Embryonic facial prominence (tissue), 1 donor: ENCODE results near the gene FAM107B.

Experiments used
- DNase-seq: peaks from one replicate; pipeline ENCODE4 v3.0.0-alpha.2; 2016; ENCODE audit errors: extremely low spot score

The FAM107B gene

GRCh38 chr10:14578060-14578952 lies 196.4 kb downstream of the FAM107B start:
- no peak for DNase-seq

GRCh38 chr10:14574885-14575284 lies 199.8 kb downstream of the FAM107B start:
- no peak for DNase-seq

- DNase-seq, result no peak
These were observed 200.4 kb downstream of the FAM107B start for GRCh38 chr10:14574291-14574690.

- DNase-seq, result no peak
These were observed 200.9 kb downstream of the FAM107B start for GRCh38 chr10:14573666-14574261.

GRCh38 chr10:14572811-14573210 lies 201.9 kb downstream of the FAM107B start:
- DNase-seq, result no peak

- no peak for DNase-seq
These were observed 202.7 kb downstream of the FAM107B start for GRCh38 chr10:14571866-14572507.

GRCh38 chr10:14570800-14571199 lies 203.9 kb downstream of the FAM107B start:
- no peak for DNase-seq

GRCh38 chr10:14569274-14570060 lies 205.2 kb downstream of the FAM107B start:
- DNase-seq, result no peak

GRCh38 chr10:14567421-14567820 lies 207.3 kb downstream of the FAM107B start:
- no peak for DNase-seq

- no peak for DNase-seq
These were observed 208.2 kb downstream of the FAM107B start for GRCh38 chr10:14566498-14566897.

- DNase-seq, result no peak
These were observed 209.5 kb downstream of the FAM107B start for GRCh38 chr10:14565199-14565598.

GRCh38 chr10:14564268-14564744 lies 210.4 kb downstream of the FAM107B start:
- no peak for DNase-seq

GRCh38 chr10:14563359-14563940 lies 211.2 kb downstream of the FAM107B start:
- no peak for DNase-seq

- DNase-seq, result no peak
These were observed 211.7 kb downstream of the FAM107B start for GRCh38 chr10:14563076-14563336.

- DNase-seq, result no peak
These were observed 212.2 kb downstream of the FAM107B start for GRCh38 chr10:14562218-14563075.

- DNase-seq, result no peak
These were observed 213.6 kb downstream of the FAM107B start for GRCh38 chr10:14560791-14561765.

GRCh38 chr10:14560274-14560673 lies 214.4 kb downstream of the FAM107B start:
- DNase-seq, result no peak

GRCh38 chr10:14558025-14558424 lies 216.7 kb downstream of the FAM107B start:
- no peak for DNase-seq

- no peak for DNase-seq
These were observed 217.1 kb downstream of the FAM107B start for GRCh38 chr10:14557567-14557966.
